Left lung (tissue), 14 donors: Measurements from ENCODE around the gene SELENOV. TPM values are rescaled to one million over a fixed set of nuclear protein-coding genes. Genes with fewer than 3 reads are reported as not detected.

Experiments used
- ATAC-seq: fragments of 200-7000 bp; cut with Tn5 transposase; one replicate; pipeline ENCODE4 v1.9.1; 2020; ENCODE audit warnings: moderate library complexity
- DNase-seq, 4 donors: peaks; one replicate each; pipeline ENCODE4 v3.0.0-alpha.2; 2013 to 2020
- H3K27ac ChIP-seq, 2 donors: fragments of 200-600 bp; sonication (generic) in 1 of 2; one replicate each; pipeline versions ENCODE4 v1.5.0 to v1.8.0; 2020 to 2021
- H3K27me3 ChIP-seq, 2 donors: fragments of 200-600 bp; sonication (generic) in 1 of 2; one replicate each; pipeline versions ENCODE4 v1.5.0 to v1.8.0; 2020 to 2021
- H3K36me3 ChIP-seq, 2 donors: fragments of 200-600 bp; sonication (generic) in 1 of 2; one replicate each; pipeline versions ENCODE4 v1.5.0 to v1.8.0; 2020 to 2021
- H3K4me1 ChIP-seq, 2 donors: fragments of 200-600 bp; one replicate each; pipeline ENCODE4 v1.8.0; 2021
- H3K4me3 ChIP-seq, 2 donors: fragments of 200-600 bp; sonication (generic) in 1 of 2; one replicate each; pipeline versions ENCODE4 v1.5.0 to v1.8.0; 2020 to 2021; ENCODE audit warnings: mild to moderate bottlenecking in 1 of 2
- H3K9me3 ChIP-seq, 2 donors: fragments of 200-600 bp; sonication (generic) in 1 of 2; one replicate each; pipeline versions ENCODE4 v1.5.0 to v1.8.0; 2020 to 2021
- CTCF ChIP-seq, 2 donors: fragments of 200-600 bp; sonication (generic) in 1 of 2; IDR thresholded peaks; one replicate each; pipeline versions ENCODE4 v1.5.0 to v1.8.0; 2021; ENCODE audit warnings: antibody characterized with exemption in 2 of 2
- intact Hi-C, 2 donors: fragments of 100-400 bp; cut with DNase I; formaldehyde crosslinking; loops; one replicate each; pipeline versions ENCODE4 v1.11.2 to v1.14.2; 2022
- long read RNA-seq, 12 donors: library from polyadenylated mRNA in 2 of 12; unstranded in 2 of 12; transcript quantifications; one replicate each; pipeline ENCODE4 v2.0.0 and lab custom pipeline, GENCODE V29; 2019 to 2026
- polyA plus RNA-seq, 6 donors: library from polyadenylated mRNA; unstranded; fragments of 120-200 nt; gene quantifications; one replicate each; pipeline ENCODE4 v1.2.1, GENCODE V29; 2013; ENCODE audit not compliant: insufficient read length in 6 of 6
- total RNA-seq, 2 donors: library from RNA; stranded (reverse); fragmentation: NEBNext Ultra II Directional; extraction: Animal tissue kit (Norgen Biotek cat#: 25700); gene quantifications; one replicate each; pipeline ENCODE4 v1.2.1, GENCODE V29; 2021
- donor health status: DM: no; HTN: yes; CAD: no.
- donor health status: DM: no; HTN: no; CAD: no.

The SELENOV gene
- total RNA-seq (not detected), polyA plus RNA-seq (under 1 TPM; 0.18 to 0.64 (median 0.34) TPM)
- long read RNA-seq, donor 1: 0 reads
- long read RNA-seq, donor 2: 0 reads
- long read RNA-seq, donor 3: 0 reads
- long read RNA-seq, donor 4: 0 reads
- long read RNA-seq, donor 5: 0 reads
- long read RNA-seq, donor 6: 0 reads
- long read RNA-seq, donor 7: 0 reads
- long read RNA-seq, donor 8: 0 reads
- long read RNA-seq, donor 9: 0 reads
- long read RNA-seq, donor 10: 0 reads
- long read RNA-seq, donor 11: 0 reads
- long read RNA-seq, donor 12: 0 reads

GRCh38 chr19:39514840-39515550 lies at the start of gene SELENOV:
Gene SELENOV (plus strand): TSS chr19:39515139. CDS start chr19:39515213, 74 bp downstream.
- intact Hi-C loops: no loop called here
- Histone ChIP-seq H3K4me3 (no peak within 1 kb of the TSS), H3K36me3 (no peaks in the 10 kb centered on the region), H3K27ac (no peak within 1 kb of the TSS), H3K4me1 (peaks cover 5 to 16% of the 10 kb centered on the region in 2 donors), H3K9me3 (no peaks in the 10 kb centered on the region), H3K27me3 (peaks cover 45 to 93% of the 10 kb centered on the region in 2 donors)
- TF ChIP-seq CTCF (IDR thresholded peaks at IDR 0.05): no peak
- ATAC-seq: peak; percentile 14
- peak in 1 of 4 donors; percentile 26 for DNase-seq

- no peaks in the 10 kb centered on the region for H3K4me1 ChIP-seq
- TF ChIP-seq CTCF (IDR thresholded peaks at IDR 0.05): no peak
- H3K9me3 ChIP-seq: no peaks in the 10 kb centered on the region
- no peak overlapping the region for H3K27ac ChIP-seq
- no peak overlapping the region for H3K4me3 ChIP-seq
- no peak for ATAC-seq
- no peaks in the 10 kb centered on the region for H3K27me3 ChIP-seq
- peaks cover 0 to 98% of the 10 kb centered on the region in 2 donors for H3K36me3 ChIP-seq
- DNase-seq: peak in 1 of 4 donors; percentile 22
- intact Hi-C loops: no loop called here
Measured at GRCh38 chr19:39465956-39466747, 48.8 kb upstream of the SELENOV start.

GRCh38 chr19:39467941-39468340 lies 47.0 kb upstream of the SELENOV start:
- H3K27me3 ChIP-seq: no peaks in the 10 kb centered on the region
- intact Hi-C loops: no loop called here
- DNase-seq: peak in 1 of 4 donors; percentile 53
- H3K9me3 ChIP-seq: no peaks in the 10 kb centered on the region
- TF ChIP-seq CTCF (IDR thresholded peaks at IDR 0.05): no peak
- peaks cover 0 to 98% of the 10 kb centered on the region in 2 donors for H3K36me3 ChIP-seq
- H3K4me3 ChIP-seq: no peak overlapping the region
- no peak for ATAC-seq
- H3K27ac ChIP-seq: no peak overlapping the region
- no peaks in the 10 kb centered on the region for H3K4me1 ChIP-seq

GRCh38 chr19:39469036-39469435 lies 45.9 kb upstream of the SELENOV start:
- intact Hi-C loops: no loop called here
- peak in 1 of 4 donors; percentile 34 for DNase-seq
- Histone ChIP-seq H3K27ac (no peak overlapping the region), H3K4me3 (no peak overlapping the region), H3K36me3 (peaks cover 0 to 100% of the 10 kb centered on the region in 2 donors), H3K27me3 (no peaks in the 10 kb centered on the region), H3K4me1 (no peaks in the 10 kb centered on the region), H3K9me3 (no peaks in the 10 kb centered on the region)
- TF ChIP-seq CTCF (IDR thresholded peaks at IDR 0.05): no peak
- no peak for ATAC-seq
